IMR-90 (cell line): ENCODE data around the gene EAF1. TPM values are rescaled to one million over a fixed set of nuclear protein-coding genes. Genes with fewer than 3 reads are reported as not detected.

Experiments used
- ATAC-seq: fragments of 200-7000 bp; cut with Tn5 transposase; 2 replicates; pipeline ENCODE4 v1.9.1; 2020; ENCODE audit warnings: low read depth, mild to moderate bottlenecking, moderate library complexity
- BruUV-seq: library from RNA; stranded (reverse); fragments of 400-500 nt; replicated peaks from 2 replicates; lab custom pipeline; 2021; lab: Mats Ljungman, UMichigan
- CTCF ChIA-PET: fragments of 300-600 bp; formaldehyde crosslinking; extraction: SDS; loops from one replicate; lab custom pipeline; 2021; ENCODE audit warnings: antibody characterized with exemption; lab: Yijun Ruan, JAX
- POLR2A ChIA-PET: fragments of 300-600 bp; sonication (Branson Sonifier 250); formaldehyde crosslinking; loops from one replicate; lab custom pipeline; 2022; ENCODE audit warnings: antibody characterized with exemption; ENCODE audit not compliant: unreplicated experiment; lab: Charles Lee
- DNase-seq: peaks from one replicate; pipeline ENCODE4 v3.0.0; 2013
- H2AFZ ChIP-seq: replicated peaks from 2 replicates; pipeline ENCODE3; 2013; ENCODE audit warnings: low read length, mild to moderate bottlenecking; ENCODE audit not compliant: poor library complexity
- H2AK5ac ChIP-seq: 2 replicates; pipeline ENCODE4 v1.6.1; 2013; ENCODE audit warnings: low read depth, low read length, inconsistent platforms
- H2AK9ac ChIP-seq: replicated peaks from 2 replicates; pipeline ENCODE3; 2013; ENCODE audit warnings: mild to moderate bottlenecking, low read depth, low read length, moderate library complexity; ENCODE audit not compliant: poor library complexity
- H2BK120ac ChIP-seq: 2 replicates; pipeline ENCODE4 v1.6.1; 2013; ENCODE audit warnings: low read depth, low read length, inconsistent platforms
- H2BK15ac ChIP-seq: 3 replicates; pipeline ENCODE4 v1.6.1; 2013; ENCODE audit warnings: low read depth, low read length, inconsistent platforms
- H2BK20ac ChIP-seq: 2 replicates; pipeline ENCODE4 v1.6.1; 2013; ENCODE audit warnings: low read depth, mild to moderate bottlenecking, inconsistent platforms, low read length, moderate library complexity
- H2BK5ac ChIP-seq: 2 replicates; pipeline ENCODE4 v1.6.1; 2013; ENCODE audit warnings: mild to moderate bottlenecking, low read depth, low read length, inconsistent platforms; ENCODE audit not compliant: poor library complexity, severe bottlenecking
- H3K14ac ChIP-seq: replicated peaks from 2 replicates; pipeline ENCODE4 v1.6.1; 2013; ENCODE audit warnings: low read depth, low read length, inconsistent platforms
- H3K18ac ChIP-seq: 2 replicates; pipeline ENCODE4 v1.6.1; 2013; ENCODE audit warnings: low read depth, low read length, control low read depth
- H3K23ac ChIP-seq: 2 replicates; pipeline ENCODE4 v1.6.1; 2013; ENCODE audit warnings: low read depth, low read length, inconsistent platforms
- H3K27ac ChIP-seq: 2 replicates; pipeline ENCODE4 v1.5.1; 2013; ENCODE audit warnings: mild to moderate bottlenecking, control low read depth, low read length; ENCODE audit not compliant: insufficient read depth
- H3K27me3 ChIP-seq: 2 replicates; pipeline ENCODE4 v1.6.1; 2013; ENCODE audit warnings: low read length; ENCODE audit not compliant: control insufficient read depth, insufficient read depth
- H3K36me3 ChIP-seq: 2 replicates; pipeline ENCODE4 v1.6.1; 2013; ENCODE audit warnings: low read length, mixed read lengths; ENCODE audit not compliant: control insufficient read depth, insufficient read depth
- H3K4ac ChIP-seq: 2 replicates; pipeline ENCODE4 v1.6.1; 2013; ENCODE audit warnings: low read depth, low read length, inconsistent platforms
- H3K4me1 ChIP-seq: 2 replicates; pipeline ENCODE4 v1.6.1; 2013; ENCODE audit warnings: low read length, mixed read lengths; ENCODE audit not compliant: control insufficient read depth, insufficient read depth
- H3K4me2 ChIP-seq: 2 replicates; pipeline ENCODE4 v1.6.1; 2013; ENCODE audit warnings: low read depth, mild to moderate bottlenecking, control low read depth, low read length, moderate library complexity
- H3K4me3 ChIP-seq: 2 replicates; pipeline ENCODE4 v1.5.1; 2013; ENCODE audit warnings: low read depth, mild to moderate bottlenecking, control low read depth, low read length, moderate library complexity; ENCODE audit not compliant: insufficient read depth
- H3K56ac ChIP-seq: 2 replicates; pipeline ENCODE4 v1.6.1; 2013; ENCODE audit warnings: low read length, inconsistent platforms; ENCODE audit not compliant: insufficient read depth; ENCODE audit errors: extremely low read depth
- H3K79me1 ChIP-seq, 2 experiments: 2 replicates each; pipeline ENCODE4 v1.6.1; 2013; ENCODE audit warnings: low read length in 2 of 2, inconsistent platforms in 1 of 2, low read depth in 1 of 2
- H3K9ac ChIP-seq: 2 replicates; pipeline ENCODE4 v1.6.1; 2013; ENCODE audit warnings: low read depth, low read length, control low read depth
- H3K9me1 ChIP-seq: 2 replicates; pipeline ENCODE4 v1.6.1; 2013; ENCODE audit warnings: low read length, inconsistent platforms; ENCODE audit not compliant: insufficient read depth
- H3K9me3 ChIP-seq: 2 replicates; pipeline ENCODE4 v1.6.1; 2013; ENCODE audit warnings: low read length; ENCODE audit not compliant: control insufficient read depth, insufficient read depth
- H4K20me1 ChIP-seq: 2 replicates; pipeline ENCODE4 v1.6.1; 2013; ENCODE audit warnings: low read length, inconsistent platforms; ENCODE audit not compliant: insufficient read depth
- H4K5ac ChIP-seq: 2 replicates; pipeline ENCODE4 v1.6.1; 2013; ENCODE audit warnings: mild to moderate bottlenecking, low read depth, low read length, control low read depth
- H4K8ac ChIP-seq, 2 experiments: 2 replicates each; pipeline ENCODE4 v1.6.1; 2013; ENCODE audit warnings: low read depth in 2 of 2, low read length in 2 of 2, control low read depth in 1 of 2, inconsistent platforms in 1 of 2
- H4K91ac ChIP-seq: 2 replicates; pipeline ENCODE4 v1.6.1; 2013; ENCODE audit warnings: low read depth, low read length, inconsistent platforms; ENCODE audit not compliant: insufficient read depth
- BHLHE40 ChIP-seq: fragments of 150-350 bp; IDR thresholded peaks from 2 replicates; pipeline ENCODE4 v1.6.1; 2016; ENCODE audit warnings: mild to moderate bottlenecking, low read depth, low read length
- CEBPB ChIP-seq: IDR thresholded peaks from 2 replicates; pipeline ENCODE4 v1.6.1; 2012; ENCODE audit warnings: low read depth, low read length, improper control_type of control experiment
- CHD1 ChIP-seq: IDR thresholded peaks from 2 replicates; pipeline ENCODE4 v1.6.1; 2012; ENCODE audit warnings: low read depth, low read length, improper control_type of control experiment
- FOS ChIP-seq: fragments of 150-350 bp; IDR thresholded peaks from 2 replicates; pipeline ENCODE4 v1.6.1; 2016; ENCODE audit warnings: low read depth, low read length
- MAFK ChIP-seq: IDR thresholded peaks from 2 replicates; pipeline ENCODE4 v1.6.1; 2012; ENCODE audit warnings: low read depth, low read length, improper control_type of control experiment
- MAZ ChIP-seq: IDR thresholded peaks from 2 replicates; pipeline ENCODE4 v1.6.1; 2012; ENCODE audit warnings: low read depth, mild to moderate bottlenecking, low read length, improper control_type of control experiment, moderate library complexity, borderline replicate concordance
- MXI1 ChIP-seq: IDR thresholded peaks from 2 replicates; pipeline ENCODE4 v1.6.1; 2012; ENCODE audit warnings: low read depth, mild to moderate bottlenecking, low read length, moderate library complexity, borderline replicate concordance
- NFE2L2 ChIP-seq: fragments of 150-350 bp; IDR thresholded peaks from 2 replicates; pipeline ENCODE4 v1.6.1; 2016; ENCODE audit warnings: low read depth, mild to moderate bottlenecking, low read length
- POLR2A ChIP-seq: IDR thresholded peaks from 2 replicates; pipeline ENCODE4 v1.6.1; 2012; ENCODE audit warnings: mild to moderate bottlenecking, low read depth, low read length
- RAD21 ChIP-seq: IDR thresholded peaks from 2 replicates; pipeline ENCODE4 v1.6.1; 2012; ENCODE audit warnings: low read length, improper control_type of control experiment
- RCOR1 ChIP-seq: IDR thresholded peaks from 2 replicates; pipeline ENCODE4 v1.6.1; 2012; ENCODE audit warnings: mild to moderate bottlenecking, low read length, improper control_type of control experiment; ENCODE audit not compliant: insufficient replicate concordance
- RFX5 ChIP-seq: IDR thresholded peaks from 2 replicates; pipeline ENCODE4 v1.8.0; 2012; ENCODE audit warnings: low read depth, mild to moderate bottlenecking, low read length, moderate library complexity
- SMC3 ChIP-seq: fragments of 150-350 bp; IDR thresholded peaks from 2 replicates; pipeline ENCODE4 v1.6.1; 2016; ENCODE audit warnings: low read depth, mild to moderate bottlenecking, antibody characterized with exemption, low read length, moderate library complexity
- WGBS, 2 experiments: methylation state at CpG; one replicate each; pipeline versions ENCODE4 v1.1.5 to v1.1.7; 2013; ENCODE audit warnings: missing lambda C conversion rate in 2 of 2; ENCODE audit not compliant: insufficient read length in 1 of 2; ENCODE audit errors: extremely low coverage in 2 of 2; 5-methylcytosine and 5-hydroxymethylcytosine counted together
- dilution Hi-C: fragments of 300-500 bp; cut with HindIII; formaldehyde crosslinking; loops from one replicate; pipeline ENCODE4 v1.14.3; 2018; ENCODE audit warnings: low sequenced_read_pairs; ENCODE audit not compliant: unreplicated experiment
- in situ Hi-C: fragments of 300-500 bp; cut with MboI; formaldehyde crosslinking; loops from 3 replicates; pipeline ENCODE4 v1.14.3; 2019; ENCODE audit warnings: low sequenced_read_pairs, inconsistent platforms, mixed read lengths
- intact Hi-C: fragments of 100-400 bp; cut with micrococcal nuclease; formaldehyde crosslinking; loops from 2 replicates; pipeline ENCODE4 v1.10.0; 2022
- polyA plus RNA-seq, 3 experiments: library from polyadenylated mRNA; depleted of rRNA; stranded (reverse); fragments of >200 nt; gene quantifications; 2 replicates each; pipeline ENCODE4 v1.2.3, GENCODE V29; 2012; ENCODE audit warnings: low replicate concordance in 1 of 3
- total RNA-seq: library from RNA; depleted of rRNA; stranded (reverse); fragments of >200 nt; gene quantifications from 2 replicates; pipeline ENCODE4 v1.2.3, GENCODE V29; 2012
- TF ChIP-seq, protein P1 (sequence below): fragments of 150-350 bp; IDR thresholded peaks from 2 replicates; pipeline ENCODE4 v1.6.1; 2017; ENCODE audit warnings: mild to moderate bottlenecking, antibody characterized with exemption, low read length, low read depth
- TF ChIP-seq, protein P2 (sequence below): conservative IDR thresholded peaks from 2 replicates; pipeline ENCODE4 v1.5.1; 2012; ENCODE audit warnings: mild to moderate bottlenecking, low read depth, low read length, improper control_type of control experiment
- TF ChIP-seq, protein P3 (sequence below): fragments of 150-350 bp; IDR thresholded peaks from 2 replicates; pipeline ENCODE4 v1.6.1; 2016; ENCODE audit warnings: low read depth, mild to moderate bottlenecking, low read length, moderate library complexity, borderline replicate concordance

EAF1 gene
- total and polyA plus RNA-seq, 2 of the 4 experiments (the other 2 are of a cell fraction), result 7.0 to 21.3 TPM

DNA sequence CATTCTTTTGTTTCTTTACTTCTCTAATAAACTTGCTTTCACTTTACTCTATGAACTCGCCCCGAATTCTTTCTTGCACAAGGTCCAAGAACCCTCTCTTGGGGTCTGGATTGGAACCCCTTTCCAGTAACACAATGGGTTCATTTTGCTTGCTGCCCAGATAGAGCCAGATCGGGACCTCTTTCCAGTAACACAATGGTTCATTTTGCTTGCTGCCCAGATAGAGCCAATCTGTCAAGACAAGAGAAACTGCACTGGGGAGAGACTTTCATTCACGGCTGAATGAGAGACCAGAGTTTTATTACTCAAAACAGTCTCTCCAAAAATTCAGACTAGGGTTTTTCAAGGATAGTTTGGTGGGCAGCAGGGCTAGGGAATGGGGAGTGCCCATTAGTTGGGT, 25.5 kb upstream of the EAF1 start:
- Histone ChIP-seq H3K27me3 (no peaks in the 10 kb centered on the region), H4K8ac (no peak overlapping the region), H2AK5ac (no peak overlapping the region), H2BK20ac (no peak overlapping the region), H3K18ac (no peak overlapping the region), H3K56ac (no peak overlapping the region), H3K23ac (no peak overlapping the region), H4K20me1 (no peaks in the 10 kb centered on the region), H2AFZ (no peak overlapping the region), H3K79me1 (no peaks in the 10 kb centered on the region), H3K36me3 (no peaks in the 10 kb centered on the region), H2AK9ac (no peak overlapping the region), H2BK15ac (no peak overlapping the region), H2BK5ac (no peak overlapping the region), H3K9ac (no peak overlapping the region), H3K27ac (no peak overlapping the region), H3K9me3 (no peaks in the 10 kb centered on the region), H3K4me3 (no peak overlapping the region), H3K4ac (no peak overlapping the region), H4K91ac (no peak overlapping the region), H3K14ac (no peak overlapping the region), H3K4me1 (no peaks in the 10 kb centered on the region), H3K4me2 (no peak overlapping the region), H2BK120ac (no peak overlapping the region), H3K9me1 (0 out of 2 replicates have a peak, but pooled peaks cover 3% of the 10 kb centered on the region), H4K5ac (no peak overlapping the region)
- POLR2A ChIA-PET, result no interaction called here
- intact Hi-C loops (loop anchor here (10.0 kb wide), 1 partner anchor 297 kb away; no protein-coding TSS in a partner anchor), dilution Hi-C loops (no loop called here), in situ Hi-C loops (no loop called here)
- CTCF ChIA-PET, result no interaction called here
- ATAC-seq (no peak), DNase-seq (no peak)
- 81% methylated on average over 3 of the region's 4 CpGs; no CpG with 5 or more reads in 1 of the 2 experiments for WGBS, 2 experiments
- no TSS peak for BruUV-seq
- no peak for TF ChIP-seq CHD1
- no peak for TF ChIP-seq RFX5
- TF ChIP-seq, protein P1, sequence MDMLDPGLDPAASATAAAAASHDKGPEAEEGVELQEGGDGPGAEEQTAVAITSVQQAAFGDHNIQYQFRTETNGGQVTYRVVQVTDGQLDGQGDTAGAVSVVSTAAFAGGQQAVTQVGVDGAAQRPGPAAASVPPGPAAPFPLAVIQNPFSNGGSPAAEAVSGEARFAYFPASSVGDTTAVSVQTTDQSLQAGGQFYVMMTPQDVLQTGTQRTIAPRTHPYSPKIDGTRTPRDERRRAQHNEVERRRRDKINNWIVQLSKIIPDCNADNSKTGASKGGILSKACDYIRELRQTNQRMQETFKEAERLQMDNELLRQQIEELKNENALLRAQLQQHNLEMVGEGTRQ, result no peak
- no peak for TF ChIP-seq BHLHE40
- no peak for TF ChIP-seq MAZ
- TF ChIP-seq MXI1, result no peak
- TF ChIP-seq, protein P2, sequence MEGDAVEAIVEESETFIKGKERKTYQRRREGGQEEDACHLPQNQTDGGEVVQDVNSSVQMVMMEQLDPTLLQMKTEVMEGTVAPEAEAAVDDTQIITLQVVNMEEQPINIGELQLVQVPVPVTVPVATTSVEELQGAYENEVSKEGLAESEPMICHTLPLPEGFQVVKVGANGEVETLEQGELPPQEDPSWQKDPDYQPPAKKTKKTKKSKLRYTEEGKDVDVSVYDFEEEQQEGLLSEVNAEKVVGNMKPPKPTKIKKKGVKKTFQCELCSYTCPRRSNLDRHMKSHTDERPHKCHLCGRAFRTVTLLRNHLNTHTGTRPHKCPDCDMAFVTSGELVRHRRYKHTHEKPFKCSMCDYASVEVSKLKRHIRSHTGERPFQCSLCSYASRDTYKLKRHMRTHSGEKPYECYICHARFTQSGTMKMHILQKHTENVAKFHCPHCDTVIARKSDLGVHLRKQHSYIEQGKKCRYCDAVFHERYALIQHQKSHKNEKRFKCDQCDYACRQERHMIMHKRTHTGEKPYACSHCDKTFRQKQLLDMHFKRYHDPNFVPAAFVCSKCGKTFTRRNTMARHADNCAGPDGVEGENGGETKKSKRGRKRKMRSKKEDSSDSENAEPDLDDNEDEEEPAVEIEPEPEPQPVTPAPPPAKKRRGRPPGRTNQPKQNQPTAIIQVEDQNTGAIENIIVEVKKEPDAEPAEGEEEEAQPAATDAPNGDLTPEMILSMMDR, result no peak
- no peak for TF ChIP-seq SMC3
- TF ChIP-seq NFE2L2, result no peak
- no peak for TF ChIP-seq CEBPB
- TF ChIP-seq POLR2A, result no peak
- no peak for TF ChIP-seq RCOR1
- TF ChIP-seq RAD21, result no peak
- TF ChIP-seq, protein P3, sequence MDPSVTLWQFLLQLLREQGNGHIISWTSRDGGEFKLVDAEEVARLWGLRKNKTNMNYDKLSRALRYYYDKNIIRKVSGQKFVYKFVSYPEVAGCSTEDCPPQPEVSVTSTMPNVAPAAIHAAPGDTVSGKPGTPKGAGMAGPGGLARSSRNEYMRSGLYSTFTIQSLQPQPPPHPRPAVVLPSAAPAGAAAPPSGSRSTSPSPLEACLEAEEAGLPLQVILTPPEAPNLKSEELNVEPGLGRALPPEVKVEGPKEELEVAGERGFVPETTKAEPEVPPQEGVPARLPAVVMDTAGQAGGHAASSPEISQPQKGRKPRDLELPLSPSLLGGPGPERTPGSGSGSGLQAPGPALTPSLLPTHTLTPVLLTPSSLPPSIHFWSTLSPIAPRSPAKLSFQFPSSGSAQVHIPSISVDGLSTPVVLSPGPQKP, result no peak
- TF ChIP-seq MAFK, result no peak
- no peak for TF ChIP-seq FOS
